NCI-H524 treated with DMSO at 0.1 percent for 48 hours (cell line): ENCODE measurements around the gene C6orf52.
"Not testable (repeated sequence)": the region's sequence is repeated elsewhere in the genome, so short reads cannot be mapped to it uniquely, and the experiment has no call there.

Experiments used
- DNase-seq: peaks from one replicate; lab custom pipeline; 2025; lab: John Stamatoyannopoulos, UW

Gene C6orf52

DNA sequence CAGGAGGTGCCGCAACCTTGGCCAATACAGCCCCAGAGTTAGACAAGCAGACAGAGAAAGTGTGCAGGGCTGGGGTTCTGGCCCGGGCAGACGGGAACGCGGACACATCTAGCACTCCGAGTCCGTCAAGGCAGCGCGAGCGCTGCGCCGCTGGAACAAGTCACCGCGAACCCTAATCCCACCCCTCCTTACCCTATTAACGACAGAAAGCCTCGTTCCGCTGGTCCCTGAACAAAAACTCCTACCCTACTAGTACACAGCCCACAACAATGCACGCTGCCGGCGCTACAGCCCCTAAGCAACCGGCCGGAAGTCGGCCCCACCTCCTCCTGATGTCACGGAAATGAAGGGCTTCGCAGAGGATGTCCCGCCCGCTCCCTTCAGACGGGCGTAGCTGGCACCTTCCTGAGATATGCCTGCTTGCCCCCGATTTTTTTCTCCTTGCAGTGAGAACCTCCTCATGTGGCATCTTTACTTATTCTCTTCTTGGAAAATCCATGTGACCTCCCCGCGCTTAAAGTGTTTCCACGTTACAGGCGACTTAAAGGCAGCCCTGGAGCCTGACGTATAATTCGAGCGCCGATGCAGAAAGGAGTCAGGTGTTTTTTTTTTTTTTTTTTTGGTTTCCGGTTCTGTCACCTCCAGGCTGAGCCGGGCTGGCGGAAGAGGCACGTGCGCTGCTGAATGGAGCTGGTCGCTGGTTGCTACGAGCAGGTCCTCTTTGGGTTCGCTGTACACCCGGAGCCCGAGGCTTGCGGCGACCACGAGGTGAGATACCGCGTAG lies at the start of gene C6orf52, which contains the start of gene PAK1IP1:
Gene C6orf52, minus strand, starts transcription at position 315 of the 784 bp plus-strand sequence. CDS start 7,066 bp downstream, outside the sequence.
Gene PAK1IP1, plus strand, starts transcription at position 671 of the 784 bp plus-strand sequence. Its CDS starts 14 bp downstream, at position 685.
- DNase-seq, result peak; percentile 71

DNA sequence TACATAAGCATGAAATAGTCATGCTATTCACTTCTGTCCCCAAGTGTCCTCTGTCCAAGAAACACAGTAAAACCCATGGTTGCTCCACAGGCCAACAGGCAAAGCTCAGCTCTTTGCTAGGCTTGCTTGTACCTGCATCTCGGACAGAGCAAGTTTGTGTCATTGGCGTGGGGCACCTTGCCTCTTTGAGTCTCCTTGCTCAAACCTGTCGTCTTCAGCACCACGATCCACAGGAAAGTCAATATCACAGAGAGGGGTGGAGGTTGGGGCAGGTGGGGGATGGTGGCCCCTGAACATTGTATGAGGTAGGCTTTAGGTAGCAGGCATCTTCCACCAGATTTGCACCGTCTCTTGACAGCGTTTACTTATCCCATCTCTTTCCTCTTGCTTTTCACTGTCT lies 49.1 kb upstream of the C6orf52 start:
- DNase-seq, result no peak

DNA sequence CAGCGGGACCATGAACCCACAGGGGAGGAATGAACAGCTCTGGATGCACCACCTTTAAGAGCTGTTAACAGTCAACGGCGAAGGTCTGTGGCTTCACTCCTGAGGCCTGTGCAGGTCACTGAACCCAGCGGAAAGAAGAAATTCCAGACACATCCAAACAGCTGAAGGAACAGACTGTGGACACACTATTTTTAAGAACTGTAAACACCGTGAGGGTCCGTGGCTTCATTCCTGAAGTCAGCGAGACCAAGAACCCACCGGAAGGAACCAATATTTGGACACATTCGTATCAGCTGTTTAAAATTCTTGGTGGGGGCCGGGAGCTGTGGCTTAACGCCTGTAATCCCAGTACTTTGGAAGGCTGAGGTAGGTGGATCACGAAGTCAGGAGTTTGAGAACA lies 47.8 kb upstream of the C6orf52 start:
- DNase-seq, result no peak

DNA sequence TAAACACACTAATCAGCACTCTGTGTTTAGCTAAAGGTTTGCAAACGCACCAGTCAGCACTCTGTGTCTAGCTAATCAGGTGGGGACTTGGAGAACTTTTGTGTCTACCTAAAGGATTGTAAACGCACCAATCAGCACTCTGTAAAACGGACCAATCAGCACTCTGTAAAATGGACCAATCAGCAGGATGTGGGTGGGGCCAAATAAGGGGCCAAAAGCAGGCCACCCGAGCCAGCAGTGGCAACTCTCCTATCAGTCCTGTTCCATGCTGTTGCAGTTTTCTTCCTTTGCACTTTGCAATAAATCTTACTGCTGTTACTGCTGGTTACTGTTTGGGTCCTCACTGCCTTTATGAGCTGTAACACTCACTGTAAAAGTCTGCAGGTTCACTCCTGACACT lies 47.2 kb upstream of the C6orf52 start:
- not testable (repeated sequence) for DNase-seq

DNA sequence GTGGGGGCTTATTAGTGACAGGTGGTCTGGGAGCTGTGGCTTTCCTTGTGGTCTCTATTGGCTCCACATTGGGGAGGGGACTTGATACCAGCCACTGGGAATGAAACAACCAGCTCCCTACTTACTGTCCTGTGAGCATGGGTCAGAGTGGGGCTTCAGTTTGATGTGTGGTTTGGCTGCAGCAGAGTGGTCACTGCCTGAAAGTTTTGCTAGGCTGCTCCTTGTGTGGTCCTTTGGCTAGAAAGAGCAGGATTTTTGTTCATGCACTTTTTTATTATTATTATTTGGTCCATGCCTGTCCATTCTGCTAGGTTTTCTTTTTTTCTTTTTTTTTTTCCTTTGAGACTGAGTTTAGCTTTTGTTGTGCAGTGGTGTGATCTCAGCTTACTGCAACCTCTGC lies 45.6 kb upstream of the C6orf52 start:
- DNase-seq, result no peak

DNA sequence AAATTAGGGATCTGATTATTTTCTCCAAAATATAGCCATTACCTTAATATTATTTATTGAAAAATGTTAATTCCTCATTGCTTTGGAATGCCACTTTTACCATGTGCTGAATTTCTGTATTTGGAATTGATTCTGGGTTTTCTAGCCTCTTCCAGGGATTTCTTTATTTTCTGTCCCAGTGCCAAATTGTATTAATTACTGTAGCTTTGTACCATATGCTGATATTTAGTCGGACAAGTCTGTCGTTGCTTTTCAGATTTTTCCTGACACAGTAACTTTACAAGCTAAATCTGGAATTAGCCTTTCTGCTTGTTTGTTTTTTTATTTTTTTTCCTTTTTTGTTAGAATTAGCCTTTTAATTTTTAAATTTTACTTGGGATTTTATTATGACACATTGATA lies 42.3 kb upstream of the C6orf52 start:
- no peak for DNase-seq

DNA sequence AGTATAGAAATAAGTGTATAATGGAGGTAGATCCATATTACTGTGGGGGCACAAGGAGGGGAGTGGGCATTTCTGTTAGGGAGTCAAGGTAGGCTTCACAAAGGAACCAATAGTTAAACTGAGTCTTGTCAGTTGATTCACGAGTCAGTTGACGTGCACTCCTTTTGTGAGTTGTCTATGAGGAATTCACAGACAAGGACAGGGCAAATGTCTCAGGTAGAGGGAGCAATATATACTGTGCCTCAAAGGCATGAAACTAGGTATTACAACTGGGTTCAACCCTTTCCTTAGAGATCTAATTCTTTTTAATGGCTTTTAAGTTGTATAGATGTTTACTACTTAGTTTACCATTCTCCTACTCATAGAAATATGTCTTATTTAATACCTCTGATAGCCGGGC lies 39.4 kb upstream of the C6orf52 start:
- no peak for DNase-seq

DNA sequence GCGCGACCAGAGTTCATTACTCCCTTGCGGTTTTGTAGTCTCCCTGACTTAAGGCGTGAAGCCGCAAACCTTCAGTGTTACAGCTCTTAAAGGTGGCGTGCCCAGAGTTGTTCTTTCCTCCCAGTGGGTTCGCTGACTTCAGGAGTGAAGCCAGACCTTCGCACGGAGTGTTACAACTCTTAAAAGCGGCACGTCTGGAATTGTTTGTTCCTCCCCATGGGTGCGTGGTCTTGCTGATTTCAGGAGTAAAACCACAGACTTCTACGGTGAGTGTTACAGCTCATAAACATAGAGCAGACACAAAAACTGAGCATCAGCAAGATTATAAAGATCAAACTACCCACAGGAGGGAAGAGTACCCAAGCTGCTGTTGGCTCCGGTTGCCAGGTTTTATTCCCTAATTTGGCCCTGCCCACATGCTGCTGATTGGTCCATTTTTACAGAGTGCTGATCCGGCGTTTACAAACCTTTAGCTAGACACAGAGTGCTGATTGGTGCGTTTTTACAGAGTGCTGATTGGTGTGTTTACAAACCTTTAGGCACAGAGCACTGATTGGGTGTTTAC lies 38.8 kb upstream of the C6orf52 start:
- no peak for DNase-seq

DNA sequence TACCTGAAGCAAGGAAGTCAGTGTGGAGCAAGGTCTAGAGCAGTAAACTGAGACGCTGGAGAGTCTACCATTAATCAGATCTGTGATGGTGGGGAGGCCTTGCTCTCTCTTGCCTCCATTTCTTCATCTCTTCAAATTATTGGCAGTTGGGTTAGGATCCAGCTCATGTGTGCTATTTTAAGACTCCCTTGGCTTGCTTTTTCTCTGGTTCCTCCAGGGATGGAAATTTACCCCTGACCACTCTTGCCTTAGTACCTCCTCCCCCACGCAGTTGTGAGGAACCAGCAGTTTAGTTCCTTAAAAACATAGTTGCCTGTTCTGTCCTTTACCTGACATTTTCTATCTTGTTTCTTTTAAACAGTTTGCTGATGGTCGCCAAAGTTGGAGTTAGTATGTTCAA lies 35.8 kb upstream of the C6orf52 start:
- DNase-seq, result no peak

DNA sequence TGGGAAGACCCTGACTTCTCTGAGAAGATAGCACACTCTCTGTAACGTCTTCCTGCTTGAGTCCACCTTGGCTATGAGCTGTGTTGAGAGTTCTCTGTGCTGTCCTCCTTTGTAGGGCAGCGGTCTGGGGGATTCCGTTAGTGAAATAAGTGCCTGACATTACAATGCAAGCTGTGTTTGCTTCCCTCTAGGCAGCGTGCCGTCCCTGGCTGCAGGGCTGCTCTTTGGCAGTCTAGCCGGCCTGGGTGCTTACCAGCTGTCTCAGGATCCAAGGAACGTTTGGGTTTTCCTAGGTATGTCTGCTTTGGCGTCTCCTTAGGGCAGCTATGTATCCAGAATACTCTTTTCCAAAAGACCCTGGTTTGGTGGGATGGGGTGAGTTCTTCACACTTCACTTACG lies 31.3 kb upstream of the C6orf52 start:
- no peak for DNase-seq

DNA sequence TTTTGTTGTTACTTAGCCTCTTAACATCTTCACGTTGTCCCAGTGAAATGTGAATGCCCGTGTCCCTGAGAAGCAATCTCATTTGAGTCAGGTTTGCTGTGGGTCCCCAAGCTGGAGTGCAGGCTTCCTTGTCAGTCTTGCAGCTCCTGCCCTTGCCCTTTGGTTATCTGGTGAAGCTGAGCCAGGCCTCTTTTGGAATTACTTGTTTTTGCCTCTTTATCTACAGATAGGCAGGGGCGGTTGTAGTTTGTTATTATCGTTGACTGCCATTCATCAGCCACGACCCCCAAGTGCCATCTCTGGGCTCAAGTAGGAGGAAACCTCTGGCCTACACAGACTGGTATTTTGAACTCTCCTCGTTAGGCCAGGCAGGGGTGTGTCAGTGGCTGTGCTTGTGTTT lies 30.6 kb upstream of the C6orf52 start:
- no peak for DNase-seq

DNA sequence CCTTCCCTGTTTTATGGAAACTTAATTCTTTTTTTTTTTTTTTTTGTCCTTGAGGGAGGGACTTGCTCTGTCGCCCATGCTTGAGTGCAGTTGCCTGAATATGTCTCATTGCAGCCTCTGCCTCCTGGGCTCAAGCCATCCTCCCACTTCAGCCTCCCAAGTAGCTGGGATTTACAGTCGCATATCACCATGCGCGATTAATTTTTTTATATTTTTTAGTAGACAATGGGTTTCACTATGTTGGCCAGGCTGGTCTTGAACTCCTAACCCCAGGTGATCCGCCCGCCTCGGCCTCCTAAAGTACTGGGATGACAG lies 29.1 kb upstream of the C6orf52 start:
- no peak for DNase-seq

DNA sequence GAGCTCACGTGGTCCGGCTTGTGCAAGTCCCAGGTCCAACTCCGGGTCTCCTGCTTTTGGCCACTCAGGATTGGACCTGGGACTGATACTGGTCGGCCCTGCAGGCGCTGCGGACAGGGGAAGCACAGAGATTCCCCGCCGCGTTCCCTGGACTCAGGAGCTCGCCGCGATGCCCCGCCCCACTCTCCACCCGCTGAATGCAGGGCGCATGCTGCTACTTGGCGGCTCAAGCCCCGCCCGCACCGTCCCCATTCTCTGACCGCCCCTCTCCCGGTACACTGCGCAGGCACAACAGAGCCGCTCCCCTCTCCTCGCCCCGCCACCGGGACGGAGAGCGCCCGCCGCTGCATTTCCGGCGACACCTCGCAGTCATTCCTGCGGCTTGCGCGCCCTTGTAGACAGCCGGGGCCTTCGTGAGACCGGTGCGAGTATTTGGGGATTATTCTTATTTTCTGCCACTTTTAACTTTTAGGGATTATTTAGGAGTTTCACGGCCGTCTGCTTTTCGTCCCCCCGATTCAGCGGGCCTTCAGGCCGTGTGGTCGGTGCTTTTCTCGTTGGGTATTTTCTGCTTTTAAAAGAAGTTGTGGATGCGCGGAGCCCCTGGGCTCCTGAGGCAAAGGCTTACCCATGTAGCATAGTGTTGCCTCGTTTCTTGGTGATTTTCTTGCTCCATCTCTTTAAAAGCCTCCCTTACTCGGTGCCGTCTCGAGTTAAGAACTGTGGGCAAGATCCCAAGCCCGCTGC lies 28.6 kb upstream of the C6orf52 start, which contains the start of gene TMEM14C:
Gene TMEM14C, plus strand, starts transcription at position 251 of the 747 bp plus-strand sequence. CDS start 1,544 bp downstream, outside the sequence.
- DNase-seq, result peak; percentile 74

DNA sequence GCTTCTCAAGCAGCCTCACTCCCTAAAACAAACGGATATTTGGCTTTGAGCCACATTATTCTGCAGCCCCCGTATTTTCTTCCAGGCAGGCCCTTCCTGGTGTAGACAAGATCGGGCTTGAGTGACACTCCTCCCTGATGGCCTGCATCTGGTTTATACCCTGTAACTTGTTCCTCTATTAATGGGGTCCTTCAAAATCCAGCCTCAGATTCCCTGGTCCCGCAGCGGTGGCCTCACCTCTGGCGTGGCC lies 28.1 kb upstream of the C6orf52 start:
- DNase-seq, result no peak

DNA sequence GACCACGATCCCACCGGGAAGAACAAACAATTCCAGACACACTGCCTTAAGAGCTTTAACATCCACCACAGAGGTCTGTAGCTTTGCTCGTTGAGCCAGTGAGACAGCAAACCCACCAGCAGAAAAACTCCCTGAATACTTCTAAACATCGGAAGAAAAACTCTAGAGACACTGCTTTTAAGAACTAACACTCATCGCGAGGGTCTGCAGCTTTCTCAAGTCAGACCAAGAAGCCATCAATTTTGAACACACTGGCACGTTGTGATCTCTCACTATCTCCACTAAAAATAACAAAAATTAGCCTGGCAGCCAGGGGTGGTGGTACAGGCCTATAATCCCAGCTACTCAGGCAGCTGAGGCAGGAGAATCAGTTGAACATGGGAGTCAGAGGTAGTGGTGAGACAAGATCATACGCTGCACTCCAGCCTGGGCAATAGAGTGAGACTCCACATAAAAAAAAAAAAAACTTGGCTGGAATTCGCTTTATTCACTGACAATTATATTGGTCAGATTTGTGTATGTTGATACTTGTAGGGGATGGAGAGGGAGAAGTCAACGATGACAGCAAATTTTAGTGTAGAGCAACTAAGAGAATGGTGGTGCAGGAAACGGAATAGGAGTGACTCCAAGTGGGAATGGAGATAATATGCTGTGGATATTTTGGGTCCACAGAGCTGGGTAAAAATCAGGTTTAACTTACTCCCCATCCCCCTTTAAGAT lies 27.6 kb upstream of the C6orf52 start:
- DNase-seq, result no peak

DNA sequence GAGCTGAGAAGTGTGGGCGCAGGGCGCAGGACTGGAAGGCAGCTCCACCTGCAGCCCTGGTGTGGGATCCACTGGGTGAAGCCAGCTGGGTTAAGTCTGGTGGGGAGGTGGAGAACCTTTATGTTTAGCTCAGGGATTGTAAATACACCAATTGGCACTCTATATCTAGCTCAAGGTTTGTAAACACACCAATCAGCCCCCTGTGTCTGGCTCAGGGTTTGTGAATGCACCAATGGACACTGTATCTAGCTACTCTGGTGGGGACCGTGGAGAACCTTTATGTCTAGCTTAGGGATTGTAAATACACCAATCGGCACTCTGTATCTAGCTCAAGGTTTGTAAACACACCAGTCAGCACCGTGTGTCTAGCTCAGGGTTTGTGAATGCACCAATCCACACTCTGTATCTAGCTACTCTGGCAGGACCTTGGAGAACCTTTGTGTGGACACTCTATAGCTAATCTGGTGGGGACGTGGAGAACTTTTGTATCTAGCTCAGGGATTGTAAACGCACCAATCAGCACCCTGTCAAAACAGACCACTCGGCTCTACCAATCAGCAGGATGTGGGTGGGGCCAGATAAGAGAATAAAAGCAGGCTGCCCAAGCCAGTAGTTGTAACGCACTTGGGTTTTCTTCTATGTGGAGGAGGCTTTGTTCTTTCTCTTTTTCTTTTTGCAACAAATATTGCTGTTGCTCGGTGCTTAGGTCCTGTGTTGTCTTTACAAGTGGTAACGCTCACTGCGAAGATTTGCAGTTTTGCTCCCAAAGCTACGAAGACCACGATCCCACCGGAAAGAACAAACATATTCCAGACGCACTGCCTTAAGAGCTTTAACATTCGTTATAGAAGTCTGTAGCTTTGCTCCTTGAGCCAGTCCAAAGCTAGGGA lies 26.8 kb upstream of the C6orf52 start:
- DNase-seq, result not testable (repeated sequence)

DNA sequence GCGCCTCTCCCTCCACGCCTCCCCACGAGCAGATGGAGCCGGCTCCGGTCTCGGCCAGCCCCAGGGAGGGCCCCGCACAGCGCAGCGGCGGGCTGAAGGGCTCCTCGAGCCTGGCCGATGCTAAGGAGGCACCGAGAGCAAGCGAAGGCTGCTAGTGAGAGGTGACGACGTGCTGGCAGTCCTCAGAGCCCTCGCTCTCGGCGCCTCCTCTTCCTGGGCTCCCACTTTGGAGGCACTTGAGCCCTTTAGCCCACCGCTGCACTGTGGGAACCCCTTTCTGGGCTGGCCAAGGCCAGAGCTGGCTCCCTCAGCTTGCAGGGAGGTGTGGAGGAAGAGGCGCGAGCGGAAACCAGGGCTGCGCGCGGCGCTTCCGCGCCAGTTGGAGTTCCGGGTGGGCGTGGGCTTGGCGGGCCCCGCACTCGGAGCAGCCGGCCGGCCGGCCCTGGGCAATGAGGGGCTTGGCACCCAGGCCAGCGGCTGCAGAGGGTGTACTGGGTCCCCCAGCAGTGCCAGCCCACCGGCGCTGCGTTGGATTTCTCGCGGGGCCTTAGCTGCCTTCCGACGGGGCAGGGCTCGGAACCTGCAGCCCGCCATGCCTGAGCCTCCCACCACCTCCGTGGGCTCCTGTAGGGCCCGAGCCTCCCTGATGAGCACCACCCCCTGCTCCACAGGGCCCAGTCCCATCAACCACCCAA lies 26.0 kb upstream of the C6orf52 start:
- DNase-seq, result no peak

DNA sequence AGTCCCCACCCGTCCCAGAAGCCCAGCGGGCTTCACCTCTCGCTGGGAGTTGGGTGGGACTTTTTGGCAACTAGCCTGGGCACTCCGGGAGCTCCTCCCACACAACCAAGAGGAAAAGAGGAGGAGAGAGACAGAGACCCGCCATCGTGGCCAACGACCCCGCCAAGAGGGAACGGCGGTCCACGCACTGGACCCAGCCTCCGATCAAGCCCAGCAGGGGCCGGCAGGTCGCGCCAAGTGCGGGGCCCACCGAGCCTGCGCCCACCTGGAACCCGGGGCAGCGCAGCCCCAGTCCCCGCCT lies 25.5 kb upstream of the C6orf52 start:
- DNase-seq, result no peak

DNA sequence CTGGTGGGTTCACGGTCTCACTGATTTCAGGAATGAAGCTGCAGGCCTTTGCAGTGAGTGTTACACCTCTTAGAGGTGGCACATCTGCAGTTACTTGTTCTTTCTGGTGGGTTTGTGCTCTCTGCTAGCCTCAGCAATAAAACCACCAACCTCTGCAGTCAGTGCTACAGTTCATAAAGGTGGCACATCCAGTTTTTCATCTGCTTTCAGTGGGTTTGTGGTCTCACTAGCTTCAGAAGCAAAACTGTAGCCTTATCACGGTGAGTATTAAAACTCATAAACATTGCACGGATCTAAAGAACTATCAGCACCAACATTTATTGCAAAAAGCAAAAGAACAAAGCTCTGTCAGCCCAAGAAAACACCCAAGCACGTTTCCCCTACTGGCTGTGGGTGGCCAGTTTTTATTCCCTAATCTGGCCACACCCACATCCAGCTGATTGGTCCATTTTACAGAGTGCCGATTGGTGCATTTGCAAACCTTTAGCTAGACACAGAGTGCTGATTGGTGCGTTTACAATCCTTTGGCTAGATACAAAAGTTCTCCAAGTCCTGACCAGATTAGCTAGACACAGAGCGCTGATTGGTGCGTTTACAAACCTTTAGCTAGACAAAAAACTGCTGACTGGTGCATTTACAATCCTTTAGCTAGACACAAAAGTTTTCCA lies 25.0 kb upstream of the C6orf52 start:
- no peak for DNase-seq

DNA sequence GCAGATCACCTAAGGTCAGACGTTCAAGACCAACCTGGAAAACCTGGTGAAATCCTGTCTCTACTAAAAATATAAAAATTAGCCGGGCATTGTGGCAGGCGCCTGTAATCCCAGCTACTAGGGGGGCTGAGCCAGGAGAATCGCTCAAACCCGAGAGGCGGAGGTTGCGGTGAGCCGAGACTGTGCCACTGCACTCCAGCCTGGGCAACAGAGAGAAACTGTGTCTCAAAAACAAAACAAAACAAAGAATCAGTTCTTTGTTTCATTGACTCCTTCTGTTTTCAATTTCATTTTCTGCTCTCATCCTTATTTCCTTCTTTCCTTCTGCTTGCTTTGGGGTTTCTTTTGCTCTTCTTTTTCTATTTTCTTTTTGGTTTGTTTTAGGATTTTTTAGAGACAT lies 19.5 kb upstream of the C6orf52 start:
- DNase-seq, result no peak

DNA sequence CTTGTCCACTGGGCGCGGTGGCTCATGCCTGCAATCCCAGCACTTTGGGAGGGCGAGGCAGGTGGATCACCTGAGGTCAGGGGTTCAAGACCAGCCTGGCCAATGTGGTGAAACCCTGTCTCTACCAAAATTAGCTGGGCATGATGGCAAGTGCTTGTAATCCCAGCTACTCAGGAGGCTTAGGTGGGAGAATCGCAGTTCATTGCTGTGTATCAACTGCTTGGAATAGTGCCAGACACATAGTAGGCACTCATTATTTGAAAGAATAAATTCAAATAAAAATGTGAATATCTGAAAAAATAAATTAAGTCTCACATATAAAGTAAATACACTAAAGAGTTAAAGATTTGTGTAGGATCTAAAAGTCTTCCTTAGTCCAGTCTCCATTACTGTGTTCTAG lies 2.2 kb upstream of the C6orf52 start:
- DNase-seq, result no peak
